ENCODE measurements around the gene TTLL1.

The TTLL1 gene

DNA sequence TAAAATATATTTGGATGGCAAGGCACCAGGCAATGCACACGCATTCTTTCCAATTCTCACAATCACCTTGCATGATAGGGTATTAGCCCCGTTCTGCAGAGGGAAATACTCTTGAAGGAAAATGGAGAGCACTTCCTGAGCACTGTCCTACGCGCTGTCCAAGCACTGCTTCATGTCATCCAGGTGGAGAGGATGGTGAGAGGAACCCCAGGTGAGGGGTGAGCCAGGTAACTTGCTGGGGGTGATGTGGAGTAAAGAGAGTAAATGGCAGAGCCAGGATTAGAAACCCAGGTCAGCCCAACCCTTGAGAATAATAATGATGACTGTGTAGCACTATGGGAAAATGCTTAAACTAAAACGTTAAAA, 73.5 kb downstream of the TTLL1 start:
- H3K27me3 ChIP-seq (ENCODE audit: insufficient read depth, low read length, poor library complexity): no peaks in the 10 kb centered on the region
- no peaks in the 10 kb centered on the region for H3K9me3 ChIP-seq (ENCODE audit: insufficient read depth, low read length, severe bottlenecking)
- no peak for DNase-seq
- peak overlapping the region; percentile 87 for H3K9ac ChIP-seq (ENCODE audit: low read depth, low read length)
- peaks cover 43% of the 10 kb centered on the region for H3K79me2 ChIP-seq (ENCODE audit: insufficient read depth, low read length)
- peak overlapping the region in 1 of 2 experiments; percentile 100; a peak in 2 of 4 replicates for H3K4me3 ChIP-seq (ENCODE audit: low read depth in 1 of 2, low read length in 2 of 2)
- H3K36me3 ChIP-seq (ENCODE audit: insufficient read depth, low read length): no peaks in the 10 kb centered on the region
- H3K4me2 ChIP-seq (ENCODE audit: insufficient read depth, low read length): peak overlapping the region; percentile 76
- TF ChIP-seq, protein P1, sequence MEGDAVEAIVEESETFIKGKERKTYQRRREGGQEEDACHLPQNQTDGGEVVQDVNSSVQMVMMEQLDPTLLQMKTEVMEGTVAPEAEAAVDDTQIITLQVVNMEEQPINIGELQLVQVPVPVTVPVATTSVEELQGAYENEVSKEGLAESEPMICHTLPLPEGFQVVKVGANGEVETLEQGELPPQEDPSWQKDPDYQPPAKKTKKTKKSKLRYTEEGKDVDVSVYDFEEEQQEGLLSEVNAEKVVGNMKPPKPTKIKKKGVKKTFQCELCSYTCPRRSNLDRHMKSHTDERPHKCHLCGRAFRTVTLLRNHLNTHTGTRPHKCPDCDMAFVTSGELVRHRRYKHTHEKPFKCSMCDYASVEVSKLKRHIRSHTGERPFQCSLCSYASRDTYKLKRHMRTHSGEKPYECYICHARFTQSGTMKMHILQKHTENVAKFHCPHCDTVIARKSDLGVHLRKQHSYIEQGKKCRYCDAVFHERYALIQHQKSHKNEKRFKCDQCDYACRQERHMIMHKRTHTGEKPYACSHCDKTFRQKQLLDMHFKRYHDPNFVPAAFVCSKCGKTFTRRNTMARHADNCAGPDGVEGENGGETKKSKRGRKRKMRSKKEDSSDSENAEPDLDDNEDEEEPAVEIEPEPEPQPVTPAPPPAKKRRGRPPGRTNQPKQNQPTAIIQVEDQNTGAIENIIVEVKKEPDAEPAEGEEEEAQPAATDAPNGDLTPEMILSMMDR (IDR thresholded peaks at IDR 0.05; ENCODE audit: borderline replicate concordance, extremely low read depth, low read length, poor library complexity, severe bottlenecking): no peak
- TF ChIP-seq EZH2 (IDR thresholded peaks at IDR 0.05; ENCODE audit: borderline replicate concordance, low read depth, low read length, severe bottlenecking): no peak
- peaks cover 23% of the 10 kb centered on the region for H3K4me1 ChIP-seq (ENCODE audit: insufficient read depth, low read length)
- no peak for ATAC-seq (ENCODE audit: insufficient read depth, low read depth)
- H3K27ac ChIP-seq (ENCODE audit: low read length): no peak overlapping the region
- H4K20me1 ChIP-seq (ENCODE audit: insufficient read depth, low read length): peaks cover 26% of the 10 kb centered on the region
- H2AFZ ChIP-seq (ENCODE audit: low read depth, low read length): peak overlapping the region; percentile 82

DNA sequence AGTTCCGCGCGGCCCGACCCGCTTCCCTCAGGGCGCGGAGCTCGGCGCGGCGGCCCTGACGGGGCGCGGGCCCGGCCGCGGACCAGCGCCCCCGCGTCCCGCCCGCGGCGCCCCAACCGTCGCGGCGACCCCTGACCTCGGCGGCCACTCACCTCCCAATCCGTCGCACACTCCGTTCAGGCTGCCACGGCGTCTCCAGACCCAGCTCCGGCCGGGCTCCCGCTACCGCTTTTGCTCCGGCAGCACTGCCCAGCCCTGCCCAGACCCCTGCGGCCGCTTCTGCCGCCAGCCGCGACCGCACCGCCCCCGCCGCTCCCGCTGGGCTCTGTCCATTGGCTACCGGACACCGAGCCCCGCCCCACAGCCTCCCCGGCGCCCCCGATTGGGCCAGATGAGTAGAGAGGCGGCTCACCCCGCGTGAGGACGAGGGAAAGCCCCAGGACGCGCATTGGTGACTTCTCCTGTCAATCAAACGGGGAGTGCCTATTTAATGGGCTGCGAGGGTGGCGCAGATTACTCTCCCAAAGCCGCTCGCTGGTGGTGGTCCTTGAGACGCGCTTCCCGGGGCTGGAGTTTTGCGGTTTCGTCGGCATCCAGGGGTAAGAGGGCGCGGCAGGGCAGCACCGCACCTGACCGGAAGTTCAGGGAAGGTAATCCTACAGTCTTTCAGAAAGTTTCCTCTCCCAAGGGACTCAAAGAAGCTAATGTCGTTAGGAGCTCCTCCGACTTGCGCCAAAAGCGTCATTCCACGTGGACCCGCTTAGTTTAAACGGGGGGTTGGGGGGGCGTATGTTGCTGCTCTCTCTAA, 74.1 kb downstream of the TTLL1 start, which contains the start of gene PACSIN2:
PACSIN2 (minus strand) TSS at position 281 of the 808 bp plus-strand sequence. CDS start 103,069 bp downstream, outside the sequence.
- DNase-seq (peak; percentile 99), ATAC-seq (ENCODE audit: insufficient read depth, low read depth) (peak; percentile 98)
- peaks cover 48% of the 10 kb centered on the region for H3K79me2 ChIP-seq (ENCODE audit: insufficient read depth, low read length)
- no peaks in the 10 kb centered on the region for H3K27me3 ChIP-seq (ENCODE audit: insufficient read depth, low read length, poor library complexity)
- H2AFZ ChIP-seq (ENCODE audit: low read depth, low read length): peak within 1 kb of the TSS; percentile 87
- no peak for TF ChIP-seq EZH2 (IDR thresholded peaks at IDR 0.05; ENCODE audit: borderline replicate concordance, low read depth, low read length, severe bottlenecking)
- TF ChIP-seq, protein P1 (IDR thresholded peaks at IDR 0.05; ENCODE audit: borderline replicate concordance, extremely low read depth, low read length, poor library complexity, severe bottlenecking): no peak
- H3K36me3 ChIP-seq (ENCODE audit: insufficient read depth, low read length): no peaks in the 10 kb centered on the region
- H3K27ac ChIP-seq (ENCODE audit: low read length): peak within 1 kb of the TSS; percentile 82
- H3K4me2 ChIP-seq (ENCODE audit: insufficient read depth, low read length): peak within 1 kb of the TSS; percentile 76
- peaks cover 30% of the 10 kb centered on the region for H4K20me1 ChIP-seq (ENCODE audit: insufficient read depth, low read length)
- H3K9me3 ChIP-seq (ENCODE audit: insufficient read depth, low read length, severe bottlenecking): no peaks in the 10 kb centered on the region
- H3K4me1 ChIP-seq (ENCODE audit: insufficient read depth, low read length): peaks cover 23% of the 10 kb centered on the region
- peak within 1 kb of the TSS; percentile 87 for H3K9ac ChIP-seq (ENCODE audit: low read depth, low read length)
- H3K4me3 ChIP-seq (ENCODE audit: low read depth in 1 of 2, low read length in 2 of 2): peak within 1 kb of the TSS; percentile 91 to 100; a peak in 3 of 4 replicates

DNA sequence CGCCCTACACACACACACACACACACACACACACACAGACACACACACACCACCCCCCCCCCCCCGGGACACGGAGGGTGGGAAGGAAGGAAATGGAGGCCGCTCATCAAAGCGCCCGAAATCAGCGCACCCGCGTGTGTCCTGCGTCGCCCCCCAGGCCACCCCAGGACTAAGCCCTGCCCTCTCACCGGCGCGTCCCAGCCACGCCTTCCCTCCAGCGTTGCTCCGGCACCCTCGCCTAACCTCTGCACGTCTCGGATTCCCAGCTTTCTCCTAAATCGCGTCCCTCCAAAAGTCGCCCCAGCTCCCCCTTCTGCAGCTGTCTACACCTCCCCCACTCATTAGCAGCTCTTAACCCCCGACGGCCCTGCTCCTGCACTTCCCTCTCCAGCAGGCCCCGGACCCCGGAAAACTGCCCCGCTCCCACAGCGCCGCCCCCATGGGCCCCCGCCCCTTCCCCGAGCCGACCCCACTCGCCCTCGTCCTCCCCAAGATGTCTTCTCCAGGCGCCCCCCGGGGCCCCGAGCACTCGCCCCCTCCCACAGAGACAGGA, 74.8 kb downstream of the TTLL1 start:
- peak overlapping the region; percentile 82 for H3K27ac ChIP-seq (ENCODE audit: low read length)
- H3K9me3 ChIP-seq (ENCODE audit: insufficient read depth, low read length, severe bottlenecking): no peaks in the 10 kb centered on the region
- no peak for TF ChIP-seq EZH2 (IDR thresholded peaks at IDR 0.05; ENCODE audit: borderline replicate concordance, low read depth, low read length, severe bottlenecking)
- TF ChIP-seq, protein P1 (IDR thresholded peaks at IDR 0.05; ENCODE audit: borderline replicate concordance, extremely low read depth, low read length, poor library complexity, severe bottlenecking): no peak
- no peaks in the 10 kb centered on the region for H3K27me3 ChIP-seq (ENCODE audit: insufficient read depth, low read length, poor library complexity)
- H3K4me3 ChIP-seq (ENCODE audit: low read depth in 1 of 2, low read length in 2 of 2): peak overlapping the region; percentile 91 to 100; a peak in 3 of 4 replicates
- H2AFZ ChIP-seq (ENCODE audit: low read depth, low read length): peak overlapping the region; percentile 87
- H4K20me1 ChIP-seq (ENCODE audit: insufficient read depth, low read length): peaks cover 31% of the 10 kb centered on the region
- DNase-seq (peak; percentile 66), ATAC-seq (ENCODE audit: insufficient read depth, low read depth) (peak; percentile 32)
- peak overlapping the region; percentile 72 for H3K4me2 ChIP-seq (ENCODE audit: insufficient read depth, low read length)
- peaks cover 54% of the 10 kb centered on the region for H3K79me2 ChIP-seq (ENCODE audit: insufficient read depth, low read length)
- H3K9ac ChIP-seq (ENCODE audit: low read depth, low read length): peak overlapping the region; percentile 87
- no peaks in the 10 kb centered on the region for H3K36me3 ChIP-seq (ENCODE audit: insufficient read depth, low read length)
- peaks cover 23% of the 10 kb centered on the region for H3K4me1 ChIP-seq (ENCODE audit: insufficient read depth, low read length)
